Fibroblast of lung (primary cell): ENCODE measurements around the gene SCYGR3.

ENCODE experiments used
- CTCF ChIP-seq, 2 donors: IDR thresholded peaks in 1 of 2; conservative IDR thresholded peaks in 1 of 2; 1 replicate in 1 of 2; 2 replicates in 1 of 2; pipeline ENCODE4 v1.5.1; 2011 to 2012; ENCODE audit warnings: low read length in 2 of 2, control low read depth in 1 of 2, inconsistent platforms in 1 of 2, low read depth in 1 of 2, mild to moderate bottlenecking in 1 of 2
- EZH2 ChIP-seq: IDR thresholded peaks from 2 replicates; pipeline ENCODE4 v1.5.1; 2012; ENCODE audit warnings: low read length, control low read depth, mild to moderate bottlenecking; ENCODE audit errors: missing control alignments

GRCh38 chr2:227632827-227633226 is 18.2 kb upstream of the SCYGR3 start:
- no peak for TF ChIP-seq CTCF (conservative IDR thresholded peaks at IDR 0.05 in 1 of 2, IDR thresholded peaks at IDR 0.05 in 1 of 2; ENCODE audit: low read depth in 1 of 2, low read length in 2 of 2)
- no peak for TF ChIP-seq EZH2
